ENCODE measurements around the gene PLEKHA1.

PLEKHA1 gene

DNA sequence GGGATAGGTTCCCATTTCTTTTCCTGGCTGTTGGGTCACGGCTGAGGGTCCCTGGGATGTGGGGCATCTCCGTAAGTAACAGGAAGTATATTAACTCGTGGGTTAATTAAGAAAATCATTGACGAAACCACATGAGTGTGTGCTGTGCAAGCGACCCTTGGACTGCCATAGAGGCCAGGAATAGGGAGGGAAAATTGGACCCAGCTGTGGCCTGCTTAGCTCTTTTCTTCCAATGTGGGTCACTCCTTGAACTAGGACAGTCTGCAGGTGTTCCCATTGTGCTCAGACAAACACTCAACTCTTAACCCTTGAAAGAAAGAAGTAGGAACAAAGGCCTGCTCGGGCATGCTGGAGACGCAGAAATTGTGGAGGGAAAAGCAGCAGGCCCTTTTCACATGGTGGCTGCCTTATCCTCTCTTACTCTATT, 25.6 kb upstream of the PLEKHA1 start:
- Histone ChIP-seq H3K9ac (ENCODE audit: low read depth, low read length) (no peak overlapping the region), H3K27ac (ENCODE audit: low read length) (no peak overlapping the region), H3K4me1 (ENCODE audit: insufficient read depth, low read length) (no peaks in the 10 kb centered on the region), H3K4me2 (ENCODE audit: insufficient read depth, low read length) (no peak overlapping the region), H2AFZ (ENCODE audit: low read depth, low read length) (no peak overlapping the region), H3K27me3 (ENCODE audit: insufficient read depth, low read length, poor library complexity) (no peaks in the 10 kb centered on the region), H3K9me3 (ENCODE audit: insufficient read depth, low read length, severe bottlenecking) (no peaks in the 10 kb centered on the region), H3K36me3 (ENCODE audit: insufficient read depth, low read length) (no peaks in the 10 kb centered on the region), H4K20me1 (ENCODE audit: insufficient read depth, low read length) (no peaks in the 10 kb centered on the region), H3K4me3 (ENCODE audit: low read depth in 1 of 2, low read length in 2 of 2) (no peak overlapping the region), H3K79me2 (ENCODE audit: insufficient read depth, low read length) (no peaks in the 10 kb centered on the region)
- DNase-seq (no peak), ATAC-seq (ENCODE audit: insufficient read depth, low read depth) (no peak)
- TF ChIP-seq, protein P1, sequence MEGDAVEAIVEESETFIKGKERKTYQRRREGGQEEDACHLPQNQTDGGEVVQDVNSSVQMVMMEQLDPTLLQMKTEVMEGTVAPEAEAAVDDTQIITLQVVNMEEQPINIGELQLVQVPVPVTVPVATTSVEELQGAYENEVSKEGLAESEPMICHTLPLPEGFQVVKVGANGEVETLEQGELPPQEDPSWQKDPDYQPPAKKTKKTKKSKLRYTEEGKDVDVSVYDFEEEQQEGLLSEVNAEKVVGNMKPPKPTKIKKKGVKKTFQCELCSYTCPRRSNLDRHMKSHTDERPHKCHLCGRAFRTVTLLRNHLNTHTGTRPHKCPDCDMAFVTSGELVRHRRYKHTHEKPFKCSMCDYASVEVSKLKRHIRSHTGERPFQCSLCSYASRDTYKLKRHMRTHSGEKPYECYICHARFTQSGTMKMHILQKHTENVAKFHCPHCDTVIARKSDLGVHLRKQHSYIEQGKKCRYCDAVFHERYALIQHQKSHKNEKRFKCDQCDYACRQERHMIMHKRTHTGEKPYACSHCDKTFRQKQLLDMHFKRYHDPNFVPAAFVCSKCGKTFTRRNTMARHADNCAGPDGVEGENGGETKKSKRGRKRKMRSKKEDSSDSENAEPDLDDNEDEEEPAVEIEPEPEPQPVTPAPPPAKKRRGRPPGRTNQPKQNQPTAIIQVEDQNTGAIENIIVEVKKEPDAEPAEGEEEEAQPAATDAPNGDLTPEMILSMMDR (IDR thresholded peaks at IDR 0.05; ENCODE audit: borderline replicate concordance, extremely low read depth, low read length, poor library complexity, severe bottlenecking) = no peak
- TF ChIP-seq EZH2 (IDR thresholded peaks at IDR 0.05; ENCODE audit: borderline replicate concordance, low read depth, low read length, severe bottlenecking) = no peak

DNA sequence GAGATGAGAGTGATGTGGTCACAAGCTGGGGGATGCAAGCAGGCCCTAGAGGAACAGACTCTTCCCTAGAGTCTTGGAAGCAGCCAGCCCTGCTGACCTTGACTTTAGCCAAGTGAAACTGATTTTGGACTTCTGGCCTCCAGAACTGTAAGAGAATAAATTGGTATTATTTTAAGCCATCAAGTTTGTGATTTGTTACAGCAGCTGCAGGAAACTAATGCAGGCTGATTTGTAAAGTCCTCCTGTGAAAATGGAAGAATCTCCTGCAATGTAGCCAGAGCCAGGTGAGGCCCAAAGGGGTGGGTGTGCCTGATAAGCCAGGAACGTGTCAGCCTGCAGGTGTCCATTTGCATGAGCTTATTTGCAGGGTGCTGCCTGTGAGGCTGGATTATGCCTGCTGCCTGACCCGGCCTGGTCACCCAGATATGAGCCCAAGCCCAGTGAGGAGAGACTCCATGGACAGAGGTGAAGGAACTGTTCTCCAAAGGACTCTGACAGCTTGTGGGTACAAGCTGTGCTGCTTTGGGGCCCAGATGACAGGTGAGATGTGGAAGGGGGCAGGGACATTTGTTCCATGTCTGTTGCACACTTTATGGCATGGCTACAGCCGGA, 24.6 kb upstream of the PLEKHA1 start:
- no peaks in the 10 kb centered on the region for H3K27me3 ChIP-seq (ENCODE audit: insufficient read depth, low read length, poor library complexity)
- H3K4me1 ChIP-seq (ENCODE audit: insufficient read depth, low read length) = no peaks in the 10 kb centered on the region
- H3K36me3 ChIP-seq (ENCODE audit: insufficient read depth, low read length) = no peaks in the 10 kb centered on the region
- H3K4me3 ChIP-seq (ENCODE audit: low read depth in 1 of 2, low read length in 2 of 2) = no peak overlapping the region
- H3K9me3 ChIP-seq (ENCODE audit: insufficient read depth, low read length, severe bottlenecking) = no peaks in the 10 kb centered on the region
- H4K20me1 ChIP-seq (ENCODE audit: insufficient read depth, low read length) = no peaks in the 10 kb centered on the region
- H3K9ac ChIP-seq (ENCODE audit: low read depth, low read length) = no peak overlapping the region
- no peaks in the 10 kb centered on the region for H3K79me2 ChIP-seq (ENCODE audit: insufficient read depth, low read length)
- H3K4me2 ChIP-seq (ENCODE audit: insufficient read depth, low read length) = no peak overlapping the region
- ATAC-seq (ENCODE audit: insufficient read depth, low read depth) (no peak), DNase-seq (no peak)
- H2AFZ ChIP-seq (ENCODE audit: low read depth, low read length) = no peak overlapping the region
- TF ChIP-seq, protein P1 (IDR thresholded peaks at IDR 0.05; ENCODE audit: borderline replicate concordance, extremely low read depth, low read length, poor library complexity, severe bottlenecking) = no peak
- TF ChIP-seq EZH2 (IDR thresholded peaks at IDR 0.05; ENCODE audit: borderline replicate concordance, low read depth, low read length, severe bottlenecking) = no peak
- H3K27ac ChIP-seq (ENCODE audit: low read length) = no peak overlapping the region

DNA sequence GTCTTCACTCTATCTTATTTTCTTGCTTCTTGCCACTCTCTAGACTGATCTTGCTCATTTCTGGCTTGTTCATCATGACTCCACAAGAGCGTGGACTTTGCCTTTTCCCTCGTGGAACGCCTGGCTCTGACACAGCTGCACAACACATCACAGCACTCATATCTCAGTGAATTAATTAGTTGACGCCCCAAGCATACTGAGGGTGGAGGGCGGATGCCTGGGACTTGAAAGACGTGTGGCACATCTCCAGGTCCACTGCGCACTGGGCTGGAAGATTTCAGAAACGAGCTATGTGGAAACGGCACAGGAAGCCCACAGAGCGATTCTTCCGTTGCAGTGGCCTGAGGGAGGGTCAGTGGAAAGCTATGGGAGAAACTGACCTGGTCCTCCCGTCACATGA, 23.6 kb upstream of the PLEKHA1 start:
- Histone ChIP-seq H3K4me2 (ENCODE audit: insufficient read depth, low read length) (no peak overlapping the region), H3K9ac (ENCODE audit: low read depth, low read length) (no peak overlapping the region), H3K4me1 (ENCODE audit: insufficient read depth, low read length) (no peaks in the 10 kb centered on the region), H3K36me3 (ENCODE audit: insufficient read depth, low read length) (no peaks in the 10 kb centered on the region), H3K9me3 (ENCODE audit: insufficient read depth, low read length, severe bottlenecking) (no peaks in the 10 kb centered on the region), H4K20me1 (ENCODE audit: insufficient read depth, low read length) (no peaks in the 10 kb centered on the region), H3K79me2 (ENCODE audit: insufficient read depth, low read length) (no peaks in the 10 kb centered on the region), H3K4me3 (ENCODE audit: low read depth in 1 of 2, low read length in 2 of 2) (no peak overlapping the region), H2AFZ (ENCODE audit: low read depth, low read length) (no peak overlapping the region), H3K27ac (ENCODE audit: low read length) (no peak overlapping the region), H3K27me3 (ENCODE audit: insufficient read depth, low read length, poor library complexity) (no peaks in the 10 kb centered on the region)
- ATAC-seq (ENCODE audit: insufficient read depth, low read depth) = no peak
- TF ChIP-seq, protein P1 (IDR thresholded peaks at IDR 0.05; ENCODE audit: borderline replicate concordance, extremely low read depth, low read length, poor library complexity, severe bottlenecking) = no peak
- DNase-seq = no peak

Measured in DND-41 (cell line).